ENCODE data around the gene FAM13A.

DNA sequence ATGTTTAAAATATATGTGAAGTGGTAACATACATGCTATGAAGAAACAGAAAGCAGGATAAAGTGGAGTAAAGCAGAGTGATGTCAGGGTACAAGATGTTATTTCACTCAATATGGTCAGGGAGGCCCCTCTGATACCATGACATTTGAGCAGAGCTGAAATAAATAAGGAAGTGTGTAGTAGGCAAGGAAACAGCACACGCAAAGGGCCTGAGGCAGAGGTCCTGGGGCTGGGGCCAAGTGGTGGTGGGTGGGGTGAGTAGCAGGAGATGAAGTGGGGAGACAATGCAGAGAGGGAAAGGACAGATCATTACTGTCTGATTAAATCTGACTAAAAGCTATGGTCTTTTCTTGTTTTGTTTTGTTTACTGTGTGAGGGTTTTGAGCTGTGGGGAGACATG, 61.1 kb downstream of the FAM13A start:
- no peak for TF ChIP-seq CHD4 (IDR thresholded peaks at IDR 0.05; ENCODE audit: insufficient read depth, insufficient replicate concordance, low read depth, low read length, poor library complexity, severe bottlenecking)
- no peak for TF ChIP-seq RBM15 (IDR thresholded peaks at IDR 0.05; ENCODE audit: insufficient read depth, low read length)
- TF ChIP-seq POLR2A (conservative IDR thresholded peaks at IDR 0.05): no peak
- TF ChIP-seq ZNF124 (CRISPR knock-in tag; IDR thresholded peaks at IDR 0.05): no peak
- no peak for TF ChIP-seq LARP7 (IDR thresholded peaks at IDR 0.05)
- TF ChIP-seq, protein P1, sequence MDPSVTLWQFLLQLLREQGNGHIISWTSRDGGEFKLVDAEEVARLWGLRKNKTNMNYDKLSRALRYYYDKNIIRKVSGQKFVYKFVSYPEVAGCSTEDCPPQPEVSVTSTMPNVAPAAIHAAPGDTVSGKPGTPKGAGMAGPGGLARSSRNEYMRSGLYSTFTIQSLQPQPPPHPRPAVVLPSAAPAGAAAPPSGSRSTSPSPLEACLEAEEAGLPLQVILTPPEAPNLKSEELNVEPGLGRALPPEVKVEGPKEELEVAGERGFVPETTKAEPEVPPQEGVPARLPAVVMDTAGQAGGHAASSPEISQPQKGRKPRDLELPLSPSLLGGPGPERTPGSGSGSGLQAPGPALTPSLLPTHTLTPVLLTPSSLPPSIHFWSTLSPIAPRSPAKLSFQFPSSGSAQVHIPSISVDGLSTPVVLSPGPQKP (CRISPR knock-in tag; IDR thresholded peaks at IDR 0.05): no peak
- no peak for TF ChIP-seq ZFP1 (CRISPR knock-in tag; IDR thresholded peaks at IDR 0.05)

Measured in K562 (cell line).